ENCODE measurements around the gene PROC.

PROC gene

DNA sequence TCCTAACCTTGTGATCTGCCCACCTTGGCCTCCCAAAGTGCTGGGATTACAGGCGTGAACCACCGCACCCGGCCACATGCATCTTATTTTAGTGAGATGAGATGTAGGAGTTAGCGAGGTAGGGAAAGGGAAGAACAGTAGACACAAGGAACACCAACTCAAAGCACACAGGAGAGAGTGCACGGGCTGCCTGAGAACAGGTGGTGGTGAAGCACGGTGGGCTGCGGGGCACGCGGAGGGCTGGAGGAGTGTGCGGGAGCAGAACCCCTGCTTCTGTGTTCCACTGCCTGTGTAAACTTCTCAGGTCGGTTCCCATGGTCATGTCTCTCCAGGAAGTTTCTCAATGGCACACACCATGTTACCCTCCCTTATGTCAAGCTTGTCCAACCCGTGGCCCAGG is 38.7 kb downstream of the PROC start:
- DNase-seq (ENCODE audit: extremely low read depth, low read depth): no peak
- no peak overlapping the region for H3K4me3 ChIP-seq (replicated peaks; ENCODE audit: low read depth, low read length)
- TF ChIP-seq, protein P1, sequence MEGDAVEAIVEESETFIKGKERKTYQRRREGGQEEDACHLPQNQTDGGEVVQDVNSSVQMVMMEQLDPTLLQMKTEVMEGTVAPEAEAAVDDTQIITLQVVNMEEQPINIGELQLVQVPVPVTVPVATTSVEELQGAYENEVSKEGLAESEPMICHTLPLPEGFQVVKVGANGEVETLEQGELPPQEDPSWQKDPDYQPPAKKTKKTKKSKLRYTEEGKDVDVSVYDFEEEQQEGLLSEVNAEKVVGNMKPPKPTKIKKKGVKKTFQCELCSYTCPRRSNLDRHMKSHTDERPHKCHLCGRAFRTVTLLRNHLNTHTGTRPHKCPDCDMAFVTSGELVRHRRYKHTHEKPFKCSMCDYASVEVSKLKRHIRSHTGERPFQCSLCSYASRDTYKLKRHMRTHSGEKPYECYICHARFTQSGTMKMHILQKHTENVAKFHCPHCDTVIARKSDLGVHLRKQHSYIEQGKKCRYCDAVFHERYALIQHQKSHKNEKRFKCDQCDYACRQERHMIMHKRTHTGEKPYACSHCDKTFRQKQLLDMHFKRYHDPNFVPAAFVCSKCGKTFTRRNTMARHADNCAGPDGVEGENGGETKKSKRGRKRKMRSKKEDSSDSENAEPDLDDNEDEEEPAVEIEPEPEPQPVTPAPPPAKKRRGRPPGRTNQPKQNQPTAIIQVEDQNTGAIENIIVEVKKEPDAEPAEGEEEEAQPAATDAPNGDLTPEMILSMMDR (IDR thresholded peaks at IDR 0.05; ENCODE audit: low read depth, low read length, missing control alignments): no peak

DNA sequence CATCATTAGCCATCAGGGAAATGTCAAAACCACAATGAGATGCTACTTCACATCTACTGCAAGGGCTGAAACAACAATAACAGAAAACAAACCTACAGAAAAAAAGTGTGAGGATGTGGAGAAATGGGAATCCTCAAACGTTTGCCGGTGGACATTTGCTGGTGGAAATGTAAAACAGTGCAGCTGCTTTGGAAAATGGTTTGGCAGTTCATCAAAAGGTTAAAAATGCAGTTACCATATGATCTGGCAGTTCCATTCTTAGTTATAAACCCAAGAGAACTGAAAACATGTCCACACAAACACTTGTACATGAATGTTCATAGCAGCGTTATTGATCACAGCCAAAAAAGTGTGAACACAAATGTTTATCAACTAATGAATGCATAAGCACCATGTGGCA is 44.2 kb downstream of the PROC start:
- no peak overlapping the region for H3K4me3 ChIP-seq (replicated peaks; ENCODE audit: low read depth, low read length)
- TF ChIP-seq, protein P1 (IDR thresholded peaks at IDR 0.05; ENCODE audit: low read depth, low read length, missing control alignments): no peak
- no peak for DNase-seq (ENCODE audit: extremely low read depth, low read depth)

DNA sequence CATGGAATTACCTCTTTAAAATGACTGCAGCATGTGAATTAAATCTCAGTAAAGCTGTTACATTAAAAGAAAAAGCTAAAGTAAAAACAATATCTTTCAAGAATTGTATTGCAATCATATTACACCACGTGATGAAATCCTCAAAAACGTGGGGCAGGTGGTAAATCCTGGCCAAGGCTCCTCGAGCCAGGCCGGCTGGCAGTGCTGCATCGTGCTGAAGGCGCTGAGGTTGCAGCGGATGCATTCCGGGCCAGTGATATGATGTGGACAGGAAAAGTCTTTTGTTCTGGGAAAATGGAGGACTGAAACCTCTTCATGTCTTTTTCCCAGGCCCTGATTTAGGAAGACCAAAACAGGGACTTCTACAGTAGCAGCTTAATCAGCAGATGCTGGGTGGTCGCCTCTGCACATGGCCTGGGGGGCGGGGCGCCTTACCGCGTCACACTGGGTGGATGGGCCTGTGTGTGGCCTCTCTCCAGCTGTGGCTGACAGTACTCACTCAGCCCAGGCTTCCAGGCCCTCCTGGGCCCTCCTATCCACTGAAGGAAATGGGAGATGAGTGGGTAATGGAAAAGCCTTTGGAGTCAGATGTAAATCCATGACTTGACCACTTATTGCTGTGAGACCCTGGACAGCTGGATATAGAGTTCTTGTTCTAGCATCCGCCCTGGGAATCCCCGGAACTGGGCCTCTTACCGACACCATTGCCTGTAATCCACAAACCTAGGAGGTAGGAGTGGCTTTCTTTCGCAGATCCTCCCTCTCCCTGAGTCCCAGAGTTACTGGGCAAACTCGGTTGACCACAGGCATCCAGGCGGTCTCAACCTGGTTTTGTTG is 45.1 kb downstream of the PROC start:
- DNase-seq (ENCODE audit: extremely low read depth, low read depth): no peak
- TF ChIP-seq, protein P1 (IDR thresholded peaks at IDR 0.05; ENCODE audit: low read depth, low read length, missing control alignments): no peak
- H3K4me3 ChIP-seq (replicated peaks; ENCODE audit: low read depth, low read length): no peak overlapping the region

DNA sequence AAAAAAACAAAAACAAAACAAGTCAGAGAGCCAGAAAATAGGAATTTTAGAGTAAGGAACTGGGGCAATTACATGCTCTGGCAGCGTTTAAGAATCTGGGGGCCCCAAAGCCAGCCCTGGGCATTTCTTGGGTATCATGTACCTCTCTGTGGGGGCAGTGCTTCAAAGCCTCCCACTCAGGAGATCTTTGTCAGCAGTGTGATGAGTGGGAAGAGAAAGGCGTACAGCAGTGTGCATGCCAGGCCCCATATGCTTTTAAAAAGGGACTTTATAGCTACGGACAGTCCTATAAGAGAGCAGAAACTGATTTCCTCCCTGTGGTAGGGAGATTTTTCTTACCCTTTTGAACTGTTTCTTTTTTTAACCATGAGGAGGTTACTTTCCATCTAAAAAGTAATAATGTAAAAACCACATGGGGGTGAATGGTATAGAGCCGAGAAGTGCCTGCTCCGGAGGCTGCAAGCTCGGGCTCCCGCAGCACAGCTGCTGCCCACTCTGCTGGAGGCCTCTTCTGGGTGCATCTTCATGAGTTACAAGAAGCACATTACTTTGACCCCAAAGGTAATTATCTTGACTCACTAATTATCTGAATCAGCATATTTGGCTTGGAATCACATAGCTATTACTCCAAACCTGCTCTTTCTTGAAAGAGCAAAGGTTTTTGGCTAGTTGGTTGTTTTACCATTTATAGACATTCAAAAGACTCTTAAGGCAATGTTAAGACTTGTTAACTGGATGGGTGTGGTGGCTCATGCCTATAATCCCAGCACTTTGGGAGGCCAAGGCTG is 46.4 kb downstream of the PROC start:
- TF ChIP-seq, protein P1 (IDR thresholded peaks at IDR 0.05; ENCODE audit: low read depth, low read length, missing control alignments): no peak
- no peak overlapping the region for H3K4me3 ChIP-seq (replicated peaks; ENCODE audit: low read depth, low read length)
- DNase-seq (ENCODE audit: extremely low read depth, low read depth): no peak

DNA sequence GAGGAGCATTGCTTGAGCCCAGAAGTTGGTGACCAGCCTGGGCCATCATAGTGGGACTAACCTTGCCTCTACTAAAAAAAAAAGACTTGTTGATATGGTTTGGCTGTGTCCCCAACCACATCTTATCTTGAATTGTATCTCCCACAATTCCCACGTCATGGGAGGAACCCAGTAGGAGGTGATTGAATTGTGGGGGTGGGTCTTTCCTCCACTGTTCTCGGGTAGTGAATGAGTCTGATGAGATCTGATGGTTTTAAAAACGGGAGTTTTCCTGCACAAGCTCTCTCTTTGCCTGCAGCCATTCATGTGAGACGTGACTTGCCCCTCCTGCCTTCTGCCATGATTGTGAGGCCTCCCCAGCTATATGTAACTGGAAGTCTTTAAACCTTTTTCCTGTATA is 47.0 kb downstream of the PROC start:
- DNase-seq (ENCODE audit: extremely low read depth, low read depth): no peak
- TF ChIP-seq, protein P1 (IDR thresholded peaks at IDR 0.05; ENCODE audit: low read depth, low read length, missing control alignments): no peak
- no peak overlapping the region for H3K4me3 ChIP-seq (replicated peaks; ENCODE audit: low read depth, low read length)

DNA sequence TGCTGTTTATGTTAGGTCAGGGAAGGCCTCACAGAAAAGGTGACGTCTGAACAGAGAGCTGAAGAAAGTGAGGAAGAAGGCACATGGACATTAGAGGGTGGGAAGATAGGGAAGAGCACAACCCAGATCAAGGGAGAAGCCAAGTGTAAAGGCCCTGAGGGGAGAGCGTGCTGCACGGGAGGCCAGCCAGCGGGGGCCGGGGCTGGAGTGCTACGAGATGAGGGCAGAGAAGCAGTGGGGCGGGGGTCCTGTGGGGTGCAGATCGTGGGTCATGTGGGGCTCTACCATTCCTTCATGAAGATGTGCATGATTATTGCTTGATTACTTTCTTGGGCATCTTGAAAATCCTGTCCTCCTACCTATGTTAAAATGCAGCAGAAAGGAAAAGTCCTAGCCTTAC is 50.8 kb downstream of the PROC start:
- H3K4me3 ChIP-seq (replicated peaks; ENCODE audit: low read depth, low read length): no peak overlapping the region
- DNase-seq (ENCODE audit: extremely low read depth, low read depth): no peak
- TF ChIP-seq, protein P1 (IDR thresholded peaks at IDR 0.05; ENCODE audit: low read depth, low read length, missing control alignments): no peak
